Tibial nerve (tissue), 4 donors: ENCODE measurements around the gene HGFAC.

Experiments
- CTCF ChIP-seq, 5 experiments: fragments of 200-600 bp in 3 of 5; fragments of 450-650 bp in 2 of 5; sonication (generic) in 3 of 5; IDR thresholded peaks; one replicate each; pipeline ENCODE4 v1.5.1; 2016 to 2019; ENCODE audit warnings: antibody characterized with exemption in 5 of 5, mild to moderate bottlenecking in 3 of 5, moderate library complexity in 2 of 5
- EP300 ChIP-seq, 2 donors: sonication (generic); formaldehyde crosslinking; IDR thresholded peaks; one replicate each; pipeline ENCODE4 v1.6.1; 2017; ENCODE audit warnings: antibody characterized with exemption in 2 of 2, mild to moderate bottlenecking in 1 of 2
- POLR2A ChIP-seq, 2 donors: fragments of 450-650 bp; IDR thresholded peaks; one replicate each; pipeline ENCODE4 v1.6.1; 2017; ENCODE audit warnings: antibody characterized with exemption in 2 of 2, mild to moderate bottlenecking in 2 of 2, moderate library complexity in 2 of 2

- TF ChIP-seq EP300 (IDR thresholded peaks at IDR 0.05): no peak
- no peak for TF ChIP-seq POLR2A (IDR thresholded peaks at IDR 0.05)
- no peak for TF ChIP-seq CTCF (IDR thresholded peaks at IDR 0.05)
Observed at GRCh38 chr4:3477750-3478430, 36.1 kb downstream of the HGFAC start.
